Measurements from ENCODE around the gene MYH9.

MYH9 gene

GRCh38 chr22:36366291-36366708, 21.5 kb downstream of the MYH9 start:
- no peak for DNase-seq

GRCh38 chr22:36365020-36365411, 22.8 kb downstream of the MYH9 start:
- peak; percentile 94 for DNase-seq

GRCh38 chr22:36364255-36365019, 23.3 kb downstream of the MYH9 start:
- DNase-seq: no peak

GRCh38 chr22:36363349-36363981, 24.3 kb downstream of the MYH9 start:
- DNase-seq: no peak

GRCh38 chr22:36362932-36363331, 24.8 kb downstream of the MYH9 start:
- DNase-seq: peak; percentile 55 to 60

- DNase-seq: no peak
These were observed 25.7 kb downstream of the MYH9 start for GRCh38 chr22:36362075-36362474.

GRCh38 chr22:36360871-36361383, 26.8 kb downstream of the MYH9 start:
- DNase-seq: no peak

- no peak for DNase-seq
These were observed 27.8 kb downstream of the MYH9 start for GRCh38 chr22:36360011-36360410.

- DNase-seq: no peak
These were observed 28.2 kb downstream of the MYH9 start for GRCh38 chr22:36359470-36359996.

GRCh38 chr22:36358533-36359469, 29.0 kb downstream of the MYH9 start:
- DNase-seq: no peak

- peak; percentile 64 for DNase-seq
These were observed 30.8 kb downstream of the MYH9 start for GRCh38 chr22:36356708-36357624.

GRCh38 chr22:36355894-36356293, 31.9 kb downstream of the MYH9 start:
- DNase-seq: no peak

GRCh38 chr22:36355362-36355761, 32.4 kb downstream of the MYH9 start:
- no peak for DNase-seq

- peak; percentile 33 to 48 for DNase-seq
These were observed 34.8 kb downstream of the MYH9 start for GRCh38 chr22:36352803-36353507.

- no peak for DNase-seq
These were observed 35.6 kb downstream of the MYH9 start for GRCh38 chr22:36351921-36352802.

GRCh38 chr22:36350751-36351594, 36.8 kb downstream of the MYH9 start:
- DNase-seq: no peak

GRCh38 chr22:36349726-36350125, 38.0 kb downstream of the MYH9 start:
- DNase-seq: no peak

- no peak for DNase-seq
These were observed 39.0 kb downstream of the MYH9 start for GRCh38 chr22:36348760-36349159.

- DNase-seq: no peak
These were observed 40.7 kb downstream of the MYH9 start for GRCh38 chr22:36347094-36347493.

All from activated CD4-positive, alpha-beta T cell treated with anti-CD3 and anti-CD28 coated beads for 4 hours (primary cell).